Left forelimb (tissue), 1 donor: ENCODE data around the gene TCF3.
"Not testable (repeated sequence)": the region's sequence is repeated elsewhere in the genome, so short reads cannot be mapped to it uniquely, and the experiment has no call there.

ENCODE experiments used
- DNase-seq: peaks from one replicate; pipeline ENCODE4 v3.0.0-alpha.2; 2018; ENCODE audit warnings: low spot score

The TCF3 gene

GRCh38 chr19:1650650-1651567 is 1.5 kb downstream of the TCF3 start:
- DNase-seq = no peak

- no peak for DNase-seq
Measured at GRCh38 chr19:1649706-1650649, 2.4 kb downstream of the TCF3 start.

- no peak for DNase-seq
Measured at GRCh38 chr19:1648920-1649541, 3.4 kb downstream of the TCF3 start.

GRCh38 chr19:1648459-1648849 is 4.0 kb downstream of the TCF3 start:
- DNase-seq = no peak

- DNase-seq = no peak
Measured at GRCh38 chr19:1647501-1648458, 4.6 kb downstream of the TCF3 start.

GRCh38 chr19:1646659-1647453 is 5.6 kb downstream of the TCF3 start:
- no peak for DNase-seq

- no peak for DNase-seq
Measured at GRCh38 chr19:1646149-1646548, 6.3 kb downstream of the TCF3 start.

- no peak for DNase-seq
Measured at GRCh38 chr19:1645299-1645698, 7.1 kb downstream of the TCF3 start.

- DNase-seq = no peak
Measured at GRCh38 chr19:1644070-1644469, 8.3 kb downstream of the TCF3 start.

- not testable (repeated sequence) for DNase-seq
Measured at GRCh38 chr19:1640893-1641448, 11.4 kb downstream of the TCF3 start.

GRCh38 chr19:1636325-1637236 is 15.8 kb downstream of the TCF3 start:
- DNase-seq = no peak

GRCh38 chr19:1634938-1635243 is 17.5 kb downstream of the TCF3 start:
- DNase-seq = no peak

- DNase-seq = no peak
Measured at GRCh38 chr19:1634242-1634937, 18.0 kb downstream of the TCF3 start.

- DNase-seq = no peak
Measured at GRCh38 chr19:1633269-1633826, 19.1 kb downstream of the TCF3 start.

- no peak for DNase-seq
Measured at GRCh38 chr19:1632462-1633268, 19.8 kb downstream of the TCF3 start.

GRCh38 chr19:1631557-1632100 is 20.8 kb downstream of the TCF3 start:
- DNase-seq = no peak

GRCh38 chr19:1630811-1631210 is 21.6 kb downstream of the TCF3 start:
- DNase-seq = no peak
